A673 (cell line): ENCODE results near the gene DIS3L2. TPM values are rescaled to one million over a fixed set of nuclear protein-coding genes. Genes with fewer than 3 reads are reported as not detected.

Experiments used
- BruUV-seq: library from RNA; stranded (reverse); fragments of 400-500 nt; replicated peaks from 2 replicates; lab custom pipeline; 2021; lab: Mats Ljungman, UMichigan
- CTCF ChIA-PET: fragments of 300-600 bp; sonication (Branson Sonifier 250); formaldehyde crosslinking; loops from one replicate; lab custom pipeline; 2022; ENCODE audit warnings: antibody characterized with exemption; lab: Charles Lee
- POLR2A ChIA-PET: fragments of 300-600 bp; sonication (Branson Sonifier 250); formaldehyde crosslinking; loops from one replicate; lab custom pipeline; 2022; ENCODE audit warnings: antibody characterized with exemption; ENCODE audit not compliant: low non-redundant PET; lab: Charles Lee
- DNase-seq: peaks from one replicate; pipeline ENCODE4 v3.0.0-alpha.2; 2015; ENCODE audit warnings: low spot score
- H3K27ac ChIP-seq: fragments of 200-600 bp; sonication (generic); 2 replicates; pipeline ENCODE4 v1.5.1; 2016; ENCODE audit warnings: mixed run types, low read depth, mild to moderate bottlenecking, mixed read lengths, antibody characterized with exemption, low read length; ENCODE audit not compliant: poor library complexity, severe bottlenecking
- H3K27me3 ChIP-seq: fragments of 200-600 bp; sonication (generic); replicated peaks from 2 replicates; pipeline ENCODE4 v1.6.1; 2017; ENCODE audit warnings: mixed run types, low read depth, mild to moderate bottlenecking, mixed read lengths, antibody characterized with exemption, low read length; ENCODE audit not compliant: insufficient read depth, poor library complexity
- H3K36me3 ChIP-seq: fragments of 200-600 bp; sonication (generic); 2 replicates; pipeline ENCODE4 v1.6.1; 2016; ENCODE audit warnings: mixed run types, mild to moderate bottlenecking, mixed read lengths, antibody characterized with exemption, low read length; ENCODE audit not compliant: insufficient read depth, poor library complexity, severe bottlenecking
- H3K4me1 ChIP-seq: fragments of 200-600 bp; sonication (generic); 2 replicates; pipeline ENCODE4 v1.6.1; 2017; ENCODE audit warnings: mixed run types, mild to moderate bottlenecking, mixed read lengths, antibody characterized with exemption, low read length; ENCODE audit not compliant: insufficient read depth, poor library complexity, severe bottlenecking
- H3K4me3 ChIP-seq: fragments of 200-600 bp; sonication (generic); 2 replicates; pipeline ENCODE4 v1.5.1; 2016; ENCODE audit warnings: low read depth, mixed run types, mild to moderate bottlenecking, mixed read lengths, low read length; ENCODE audit not compliant: poor library complexity, severe bottlenecking
- H3K9me3 ChIP-seq: fragments of 200-600 bp; sonication (generic); 2 replicates; pipeline ENCODE4 v1.6.1; 2016; ENCODE audit warnings: mixed run types, low read depth, mild to moderate bottlenecking, mixed read lengths, antibody characterized with exemption, low read length; ENCODE audit not compliant: poor library complexity, severe bottlenecking
- CTCF ChIP-seq: fragments of 300-800, 200-600 bp; sonication (generic); conservative IDR thresholded peaks from 2 replicates; pipeline ENCODE4 v1.5.1; 2017; ENCODE audit warnings: low read depth, mild to moderate bottlenecking, antibody characterized with exemption, low read length, moderate library complexity, mixed read lengths
- EZH2 ChIP-seq: fragments of 200-600 bp; sonication (generic); IDR thresholded peaks from 2 replicates; pipeline ENCODE4 v1.6.1; 2017; ENCODE audit warnings: borderline replicate concordance, low read depth, mild to moderate bottlenecking, mixed read lengths, antibody characterized with exemption, low read length; ENCODE audit not compliant: poor library complexity, severe bottlenecking
- intact Hi-C: fragments of 100-400 bp; cut with micrococcal nuclease; formaldehyde crosslinking; loops from one replicate; pipeline ENCODE4 v1.10.0; 2022; ENCODE audit not compliant: unreplicated experiment
- total RNA-seq: library from RNA; stranded (reverse); gene quantifications from 2 replicates; pipeline ENCODE4 v1.2.3, GENCODE V29; 2021

The DIS3L2 gene
- total RNA-seq, 1 experiment from 2014 or later, result 38.7 TPM

GRCh38 chr2:232232915-232233314 lies 271.4 kb downstream of the DIS3L2 start:
- H3K27ac ChIP-seq, result no peak overlapping the region
- H3K36me3 ChIP-seq, result no peaks in the 10 kb centered on the region
- H3K27me3 ChIP-seq, result no peaks in the 10 kb centered on the region
- intact Hi-C loops, result loop anchor here (5.0 kb wide), 1 partner anchor 311 kb away; no protein-coding TSS in a partner anchor
- no peak for DNase-seq
- POLR2A ChIA-PET, result no interaction called here
- no peaks in the 10 kb centered on the region for H3K4me1 ChIP-seq
- BruUV-seq, result no TSS peak
- H3K4me3 ChIP-seq, result no peak overlapping the region
- no peaks in the 10 kb centered on the region for H3K9me3 ChIP-seq
- CTCF ChIA-PET, result no interaction called here
- TF ChIP-seq CTCF, result no peak
- TF ChIP-seq EZH2, result no peak

DNA sequence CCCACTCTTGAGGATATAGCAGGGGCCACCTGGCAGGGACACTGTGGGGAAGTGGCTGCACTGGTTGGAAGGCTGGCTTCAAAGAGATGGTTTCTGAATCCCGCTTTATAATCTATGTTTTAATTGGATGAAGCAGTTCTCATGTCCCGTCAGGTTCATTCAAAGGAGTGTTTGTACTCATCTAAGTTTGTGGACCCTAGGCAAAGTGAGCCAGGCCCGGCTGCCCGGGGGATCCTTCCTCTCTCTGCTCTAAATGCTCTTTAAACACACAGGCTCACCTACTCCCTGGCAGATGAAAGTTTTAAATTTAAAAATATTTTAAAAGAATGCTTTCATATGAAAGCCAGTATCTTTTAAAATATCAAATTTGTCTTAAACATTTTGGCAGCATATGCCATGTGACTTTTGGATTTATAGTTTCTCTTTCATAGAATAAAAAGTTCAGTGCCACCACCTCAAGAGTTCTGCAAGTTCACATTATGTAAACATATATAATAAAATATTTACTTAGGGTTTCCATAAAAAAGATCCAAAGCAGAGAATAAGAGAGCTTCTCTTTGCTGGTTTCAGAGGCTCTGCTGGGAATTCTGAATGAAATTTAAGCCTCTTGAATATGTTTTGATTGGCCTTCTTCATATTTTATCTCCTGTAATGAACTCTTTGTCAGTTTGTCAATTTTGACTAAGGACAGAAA lies 273.6 kb downstream of the DIS3L2 start:
- Histone ChIP-seq H3K4me1 (no peaks in the 10 kb centered on the region), H3K27me3 (no peaks in the 10 kb centered on the region), H3K4me3 (no peak overlapping the region), H3K27ac (no peak overlapping the region), H3K9me3 (no peaks in the 10 kb centered on the region), H3K36me3 (no peaks in the 10 kb centered on the region)
- POLR2A ChIA-PET, result no interaction called here
- BruUV-seq, result no TSS peak
- intact Hi-C loops, result loop anchor here (5.0 kb wide), 1 partner anchor 313 kb away; no protein-coding TSS in a partner anchor
- CTCF ChIA-PET, result no interaction called here
- DNase-seq, result no peak
- no peak for TF ChIP-seq CTCF
- TF ChIP-seq EZH2, result no peak

DNA sequence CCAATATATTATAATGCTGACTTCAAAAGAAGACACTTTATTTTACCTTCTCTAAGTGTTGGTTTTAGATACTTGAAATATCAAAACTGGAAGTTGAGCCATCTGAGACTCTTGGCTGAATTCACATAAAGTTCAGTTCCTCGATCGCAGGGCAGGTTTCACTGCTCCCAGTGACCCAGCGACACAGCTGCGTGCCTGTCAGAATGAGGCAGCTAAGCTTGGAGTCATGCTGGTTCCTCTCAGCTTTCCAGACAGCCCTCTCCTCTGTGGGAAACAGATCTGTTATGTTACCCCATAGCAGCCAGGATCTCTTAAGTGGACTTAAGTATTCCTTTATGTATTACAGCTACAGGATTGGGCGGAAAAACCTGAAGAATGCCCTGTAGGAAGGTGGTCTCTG lies 274.2 kb downstream of the DIS3L2 start:
- intact Hi-C loops, result no loop called here
- DNase-seq, result no peak
- H3K4me1 ChIP-seq, result no peaks in the 10 kb centered on the region
- TF ChIP-seq EZH2 (no peak), CTCF (no peak)
- H3K36me3 ChIP-seq, result no peaks in the 10 kb centered on the region
- no peaks in the 10 kb centered on the region for H3K9me3 ChIP-seq
- no peak overlapping the region for H3K27ac ChIP-seq
- no peak overlapping the region for H3K4me3 ChIP-seq
- CTCF ChIA-PET, result no interaction called here
- no peaks in the 10 kb centered on the region for H3K27me3 ChIP-seq
- POLR2A ChIA-PET, result no interaction called here
- BruUV-seq, result no TSS peak
